Kidney (tissue), 14 donors: ENCODE data around the gene CAMTA1. TPM values are rescaled to one million over a fixed set of nuclear protein-coding genes. Genes with fewer than 3 reads are reported as not detected.
A peak's percentile ranks its signal among the peaks of the same experiment; 100 is the strongest.

Source experiments
- DNase-seq, 5 donors: peaks; one replicate each; pipeline ENCODE4 v3.0.0-alpha.2; 2013 to 2020
- FAIRE-seq: peaks from 2 replicates; lab custom pipeline; 2012; peaks lifted over from hg19 to GRCh38; lab: Jason Lieb, UNC
- H3K27ac ChIP-seq, 2 donors: one replicate each; pipeline ENCODE4 v1.7.0; 2013; ENCODE audit warnings: low read depth in 2 of 2, low read length in 2 of 2, inconsistent platforms in 1 of 2
- H3K27me3 ChIP-seq: one replicate; pipeline ENCODE4 v1.7.1; 2013; ENCODE audit warnings: low read length, inconsistent platforms; ENCODE audit not compliant: control insufficient read depth, insufficient read depth
- H3K36me3 ChIP-seq, 3 donors: one replicate each; pipeline versions ENCODE4 v1.7.0 to v1.7.1; 2013; ENCODE audit warnings: low read length in 3 of 3, control low read depth in 1 of 3, inconsistent platforms in 1 of 3; ENCODE audit not compliant: insufficient read depth in 3 of 3, control insufficient read depth in 2 of 3
- H3K4me1 ChIP-seq, 3 donors: one replicate each; pipeline versions ENCODE4 v1.7.0 to v1.7.1; 2013; ENCODE audit warnings: low read length in 3 of 3, inconsistent platforms in 1 of 3, low read depth in 1 of 3; ENCODE audit not compliant: control insufficient read depth in 2 of 3, insufficient read depth in 2 of 3
- H3K4me3 ChIP-seq, 3 donors: one replicate each; pipeline versions ENCODE4 v1.7.0 to v1.8.1; 2013; ENCODE audit warnings: low read length in 3 of 3, control low read depth in 1 of 3, inconsistent platforms in 1 of 3
- H3K9ac ChIP-seq, 3 donors: one replicate each; pipeline versions ENCODE4 v1.7.0 to v1.7.1; 2013; ENCODE audit warnings: low read length in 3 of 3, control low read depth in 1 of 3, inconsistent platforms in 1 of 3
- H3K9me3 ChIP-seq, 3 donors: one replicate each; pipeline versions ENCODE4 v1.7.0 to v1.7.1; 2013; ENCODE audit warnings: low read length in 3 of 3, control low read depth in 1 of 3, inconsistent platforms in 1 of 3; ENCODE audit not compliant: control insufficient read depth in 2 of 3, insufficient read depth in 1 of 3
- intact Hi-C: fragments of 100-400 bp; cut with DNase I; formaldehyde crosslinking; loops from one replicate; pipeline ENCODE4 v1.11.1; 2022
- polyA plus RNA-seq: library from polyadenylated mRNA; stranded (reverse); fragments of 350-450 nt; fragmentation: Illumina TruSeq; extraction: RNeasy Lipid Tissue Mini Kit (QIAGEN cat#74804); gene quantifications from one replicate; pipeline ENCODE4 v1.2.3, GENCODE V29; 2014; ENCODE audit warnings: low read depth, low replicate concordance; ENCODE audit not compliant: insufficient read depth
- total RNA-seq: library from RNA; stranded (reverse); fragmentation: NEBNext Ultra II Directional; extraction: Animal tissue kit (Norgen Biotek cat#: 25700); gene quantifications from one replicate; pipeline ENCODE4 v1.2.1, GENCODE V29; 2021
- TF ChIP-seq, protein P1 (sequence below): IDR thresholded peaks from 3 replicates; pipeline ENCODE4 v1.5.1; 2012; ENCODE audit warnings: mild to moderate bottlenecking, moderate library complexity, borderline replicate concordance; ENCODE audit not compliant: insufficient read depth; ENCODE audit errors: extremely low read depth
- donor health status: control.
- donor health status: control.
- donor health status: control.
- donor health status: control.
- donor health status: control.
- donor health status: DM: yes; HTN: yes; CAD: no.
- donor health status: Normal renal cell carcinoma (clear cell type).

CAMTA1 gene
- total and polyA plus RNA-seq, 2 donors from 2014 or later = 79.0 to 170 TPM

DNA sequence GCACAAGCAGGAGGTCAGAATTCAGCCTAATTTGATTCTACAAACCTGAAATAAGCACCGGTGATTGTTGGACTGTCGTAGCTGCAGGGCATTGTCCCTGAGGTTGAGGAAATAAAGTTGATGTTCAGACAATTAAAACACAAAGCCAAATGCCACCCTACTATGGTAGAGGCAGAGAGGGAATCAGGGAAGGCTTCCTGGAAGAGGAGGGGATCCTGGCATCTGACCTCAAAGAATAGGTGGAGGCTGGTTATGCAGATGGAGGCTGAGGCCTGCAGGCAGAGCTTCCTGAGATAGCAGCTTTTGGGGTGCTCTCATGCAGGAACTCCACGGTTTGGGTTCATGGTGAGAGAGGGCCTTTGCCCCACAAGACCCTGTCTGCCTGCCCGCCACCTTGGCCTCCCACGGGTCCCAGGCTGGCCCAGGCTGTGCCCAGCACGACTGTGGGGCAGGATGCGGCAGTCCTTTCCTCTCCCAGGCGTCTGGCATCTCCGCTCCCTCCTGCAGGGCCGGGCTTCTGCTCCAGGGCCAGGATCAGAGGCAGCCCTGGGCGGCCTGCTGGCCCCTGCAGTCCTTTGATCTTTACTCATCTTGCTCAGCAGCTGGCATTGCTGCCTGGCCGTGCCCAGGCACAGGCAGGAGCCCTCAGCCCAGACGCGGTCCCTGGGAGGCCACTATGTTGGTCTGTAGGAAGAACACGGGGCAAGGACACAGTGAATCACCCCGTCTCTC, 851.7 kb downstream of the CAMTA1 start:
- Histone ChIP-seq H3K36me3 (no peaks in the 10 kb centered on the region), H3K9me3 (no peaks in the 10 kb centered on the region), H3K9ac (no peak overlapping the region), H3K4me3 (no peak overlapping the region), H3K27ac (no peak overlapping the region), H3K27me3 (no peaks in the 10 kb centered on the region), H3K4me1 (no peaks in the 10 kb centered on the region)
- DNase-seq = peak in 1 of 5 donors; percentile 62
- TF ChIP-seq, protein P1, sequence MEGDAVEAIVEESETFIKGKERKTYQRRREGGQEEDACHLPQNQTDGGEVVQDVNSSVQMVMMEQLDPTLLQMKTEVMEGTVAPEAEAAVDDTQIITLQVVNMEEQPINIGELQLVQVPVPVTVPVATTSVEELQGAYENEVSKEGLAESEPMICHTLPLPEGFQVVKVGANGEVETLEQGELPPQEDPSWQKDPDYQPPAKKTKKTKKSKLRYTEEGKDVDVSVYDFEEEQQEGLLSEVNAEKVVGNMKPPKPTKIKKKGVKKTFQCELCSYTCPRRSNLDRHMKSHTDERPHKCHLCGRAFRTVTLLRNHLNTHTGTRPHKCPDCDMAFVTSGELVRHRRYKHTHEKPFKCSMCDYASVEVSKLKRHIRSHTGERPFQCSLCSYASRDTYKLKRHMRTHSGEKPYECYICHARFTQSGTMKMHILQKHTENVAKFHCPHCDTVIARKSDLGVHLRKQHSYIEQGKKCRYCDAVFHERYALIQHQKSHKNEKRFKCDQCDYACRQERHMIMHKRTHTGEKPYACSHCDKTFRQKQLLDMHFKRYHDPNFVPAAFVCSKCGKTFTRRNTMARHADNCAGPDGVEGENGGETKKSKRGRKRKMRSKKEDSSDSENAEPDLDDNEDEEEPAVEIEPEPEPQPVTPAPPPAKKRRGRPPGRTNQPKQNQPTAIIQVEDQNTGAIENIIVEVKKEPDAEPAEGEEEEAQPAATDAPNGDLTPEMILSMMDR = no peak
- intact Hi-C loops = no loop called here
- FAIRE-seq = no peak

DNA sequence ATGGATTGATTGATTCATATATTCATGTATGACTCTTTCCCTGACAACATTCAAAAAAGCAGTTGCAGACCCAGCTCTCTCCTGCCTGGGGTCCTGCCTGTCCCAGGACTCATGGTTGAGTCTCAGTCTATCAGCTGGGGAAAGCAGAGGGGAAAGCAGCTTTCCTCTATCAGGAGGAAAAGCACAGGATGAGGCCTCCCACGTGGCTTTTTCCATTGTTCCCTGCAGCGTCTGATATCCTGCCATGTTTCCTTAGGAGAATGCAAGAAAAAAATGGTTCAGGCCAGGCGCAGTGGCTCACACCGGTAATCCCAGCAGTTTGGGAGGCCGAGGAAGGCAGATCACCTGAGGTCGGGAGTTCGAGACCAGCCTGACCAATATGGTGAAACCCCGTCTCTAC, 852.8 kb downstream of the CAMTA1 start:
- TF ChIP-seq, protein P1 = no peak
- Histone ChIP-seq H3K9ac (no peak overlapping the region), H3K9me3 (no peaks in the 10 kb centered on the region), H3K4me3 (no peak overlapping the region), H3K27me3 (no peaks in the 10 kb centered on the region), H3K36me3 (no peaks in the 10 kb centered on the region), H3K27ac (no peak overlapping the region), H3K4me1 (peaks cover 0 to 7% (median 0%) of the 10 kb centered on the region in 3 donors)
- no peak for FAIRE-seq
- intact Hi-C loops = no loop called here
- DNase-seq = no peak

DNA sequence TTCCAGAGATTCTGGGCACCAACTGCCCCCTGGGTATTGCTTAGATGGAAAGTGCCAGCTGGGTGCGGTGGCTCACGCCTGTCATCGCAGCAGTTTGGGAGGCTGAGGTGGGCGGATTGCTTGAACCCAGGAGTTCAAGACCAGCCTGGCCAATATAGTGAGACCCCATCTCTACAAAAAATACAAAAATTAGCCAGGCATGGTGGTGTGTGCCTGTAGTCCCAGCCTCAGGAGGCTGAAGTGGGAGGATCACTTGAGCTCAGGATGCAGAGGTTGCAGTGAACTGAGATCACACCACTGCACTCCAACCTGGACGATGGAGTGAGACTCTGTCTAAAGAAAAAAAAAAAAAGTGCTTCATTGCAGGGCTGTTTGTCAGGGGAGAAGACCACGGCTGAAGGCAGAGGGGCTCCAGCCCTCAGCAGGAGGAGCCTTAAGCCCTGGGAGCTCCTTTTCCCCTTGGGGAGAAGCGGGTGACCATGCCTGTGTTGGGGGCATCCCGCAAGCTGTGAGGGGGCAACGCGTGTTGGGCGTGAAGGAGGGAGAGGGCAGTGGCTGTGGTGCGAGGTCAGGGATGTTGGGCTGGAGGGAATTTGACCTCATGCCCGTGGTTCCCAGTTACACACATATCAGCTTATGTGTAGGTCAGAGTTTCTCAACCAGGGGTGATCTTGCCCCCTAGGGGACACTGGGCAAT, 854.3 kb downstream of the CAMTA1 start:
- peaks cover 0 to 5% (median 0%) of the 10 kb centered on the region in 3 donors for H3K9me3 ChIP-seq
- H3K9ac ChIP-seq = no peak overlapping the region
- no peaks in the 10 kb centered on the region for H3K27me3 ChIP-seq
- TF ChIP-seq, protein P1 = no peak
- FAIRE-seq (no peak), DNase-seq (no peak)
- H3K27ac ChIP-seq = no peak overlapping the region
- no peak overlapping the region for H3K4me3 ChIP-seq
- H3K4me1 ChIP-seq = peaks cover 0 to 14% (median 0%) of the 10 kb centered on the region in 3 donors
- intact Hi-C loops = no loop called here
- H3K36me3 ChIP-seq = no peaks in the 10 kb centered on the region
